NCI-H2196 treated with DMSO at 0.1 percent for 48 hours (cell line): Measurements from ENCODE around the gene SCML2.
"Not testable (repeated sequence)": the region's sequence is repeated elsewhere in the genome, so short reads cannot be mapped to it uniquely, and the experiment has no call there.

ENCODE experiments used
- DNase-seq: peaks from one replicate; lab custom pipeline; 2025; ENCODE audit not compliant: unreplicated experiment; lab: John Stamatoyannopoulos, UW

The SCML2 gene

GRCh38 chrX:18354369-18355223, at the start of gene SCML2:
TSS of gene SCML2 (minus strand) at chrX:18354688. CDS start at chrX:18334071, 20,617 bp downstream.
- peak; percentile 3 for DNase-seq

- no peak for DNase-seq
Observed at GRCh38 chrX:18401848-18402213, 47.3 kb upstream of the SCML2 start.

- DNase-seq: no peak
Observed at GRCh38 chrX:18394477-18394876, 40.0 kb upstream of the SCML2 start.

GRCh38 chrX:18390941-18391538, 36.6 kb upstream of the SCML2 start:
- DNase-seq: no peak

- DNase-seq: no peak
Observed at GRCh38 chrX:18389966-18390365, 35.5 kb upstream of the SCML2 start.

- no peak for DNase-seq
Observed at GRCh38 chrX:18377796-18378195, 23.3 kb upstream of the SCML2 start.

- not testable (repeated sequence) for DNase-seq
Observed at GRCh38 chrX:18375131-18375805, 20.8 kb upstream of the SCML2 start.

- not testable (repeated sequence) for DNase-seq
Observed at GRCh38 chrX:18369096-18369495, 14.6 kb upstream of the SCML2 start.

- no peak for DNase-seq
Observed at GRCh38 chrX:18368402-18368801, 13.9 kb upstream of the SCML2 start.

- DNase-seq: no peak
Observed at GRCh38 chrX:18360867-18361266, 6.4 kb upstream of the SCML2 start.

GRCh38 chrX:18353931-18354368, 538 bp downstream of the SCML2 start:
- no peak for DNase-seq

GRCh38 chrX:18351784-18352183, 2.7 kb downstream of the SCML2 start:
- DNase-seq: no peak

- DNase-seq: no peak
Observed at GRCh38 chrX:18348047-18348446, 6.4 kb downstream of the SCML2 start.

- DNase-seq: no peak
Observed at GRCh38 chrX:18309401-18309800, 45.1 kb downstream of the SCML2 start.

- no peak for DNase-seq
Observed at GRCh38 chrX:18297251-18297650, 57.2 kb downstream of the SCML2 start.

GRCh38 chrX:18294893-18295292, 59.6 kb downstream of the SCML2 start:
- DNase-seq: no peak

GRCh38 chrX:18291006-18291545, 63.4 kb downstream of the SCML2 start:
- no peak for DNase-seq

GRCh38 chrX:18290200-18290599, 64.3 kb downstream of the SCML2 start:
- no peak for DNase-seq

- DNase-seq: no peak
Observed at GRCh38 chrX:18288716-18289115, 65.8 kb downstream of the SCML2 start.

GRCh38 chrX:18286322-18286831, 68.1 kb downstream of the SCML2 start:
- no peak for DNase-seq

- no peak for DNase-seq
Observed at GRCh38 chrX:18278449-18278848, 76.0 kb downstream of the SCML2 start.
